ENCODE measurements around the gene MAF. TPM values are rescaled to one million over a fixed set of nuclear protein-coding genes. Genes with fewer than 3 reads are reported as not detected.

MAF gene
- polyA plus RNA-seq, 1 experiment, result 0.07 TPM

DNA sequence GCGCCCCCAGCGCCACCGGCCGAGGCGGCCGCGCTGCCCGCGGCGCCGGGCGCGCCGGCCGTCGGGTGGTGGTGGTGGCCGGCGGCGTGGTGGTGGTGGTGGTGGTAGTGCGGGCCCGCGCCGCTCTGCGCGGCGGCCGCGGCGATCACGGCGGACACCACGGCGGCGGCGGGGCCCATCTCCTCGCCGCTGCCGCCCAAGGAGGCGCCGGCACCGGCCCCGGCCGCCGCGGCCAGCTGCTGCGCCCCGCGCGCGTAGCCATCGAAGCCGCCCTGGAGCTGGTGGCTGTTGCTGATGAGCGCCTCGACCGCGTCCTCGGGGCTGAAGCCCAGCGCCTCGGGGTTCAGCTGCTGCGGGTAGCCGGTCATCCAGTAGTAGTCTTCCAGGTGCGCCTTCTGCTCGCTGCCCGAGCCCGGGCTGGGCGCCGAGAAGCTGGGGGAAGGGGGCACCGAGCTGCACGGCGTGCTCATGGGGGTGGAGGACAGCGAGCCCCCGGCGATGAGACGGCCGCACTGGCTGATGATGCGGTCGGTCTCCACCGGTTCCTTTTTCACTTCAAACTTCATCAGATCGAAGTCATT lies 1.2 kb downstream of the MAF start:
- POLR2A ChIA-PET, result no interaction called here
- CTCF ChIA-PET, result no interaction called here

DNA sequence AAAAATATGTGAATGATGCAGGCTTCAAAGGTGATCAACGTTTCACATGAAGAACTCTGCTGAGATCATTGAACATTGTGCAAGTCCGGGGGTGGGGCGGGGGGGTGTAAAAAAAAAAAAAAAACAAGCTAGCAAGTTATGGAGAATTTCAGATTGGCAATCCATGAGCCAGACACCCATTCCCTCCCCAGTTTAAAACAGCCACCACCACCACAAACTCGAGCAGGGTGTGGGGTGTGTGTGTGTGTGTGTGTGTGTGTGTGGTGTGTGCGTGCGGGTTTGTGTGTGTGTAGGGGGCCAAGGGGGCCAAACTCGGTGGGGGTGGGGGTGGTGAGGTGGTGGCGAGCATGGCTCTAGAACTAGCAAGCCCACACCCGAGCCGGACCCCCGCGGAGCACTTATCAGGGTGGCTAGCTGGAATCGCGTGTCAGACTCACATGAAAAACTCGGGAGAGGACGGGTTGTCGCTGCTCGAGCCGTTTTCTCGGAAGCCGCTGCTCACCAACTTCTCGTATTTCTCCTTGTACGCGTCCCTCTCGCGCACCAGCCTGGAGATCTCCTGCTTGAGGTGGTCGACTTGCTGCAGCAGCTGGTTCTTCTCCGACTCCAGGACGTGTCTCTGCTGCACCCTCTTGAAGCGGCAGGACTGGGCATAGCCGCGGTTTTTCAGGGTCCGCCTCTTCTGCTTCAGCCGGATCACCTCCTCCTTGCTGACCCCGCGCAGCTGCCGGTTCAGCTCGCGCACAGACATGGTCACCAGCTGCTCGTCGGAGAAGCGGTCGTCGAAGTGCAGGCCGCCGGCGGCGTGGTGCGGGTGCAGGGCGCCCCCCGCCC lies 2.0 kb downstream of the MAF start:
- CTCF ChIA-PET, result interaction anchor here (0.7 to 1.0 kb wide), 2 partner anchors 401 to 771 kb away, joined by 3 read pairs; no protein-coding TSS in a partner anchor
- POLR2A ChIA-PET, result no interaction called here
- Histone ChIP-seq H3K4me3 (ENCODE audit: low read depth, low read length) (peak overlapping the region; percentile 25; the same call in 1 of the 2 replicates), H3K27me3 (ENCODE audit: control insufficient read depth, insufficient read depth, low read length) (peaks cover 26% of the 10 kb centered on the region), H3K9me3 (ENCODE audit: control insufficient read depth, insufficient read depth, low read length) (no peaks in the 10 kb centered on the region; the same call in 1 of the 2 replicates), H3K27ac (ENCODE audit: low read depth, low read length) (no peak overlapping the region)
- TF ChIP-seq CTCF (IDR thresholded peaks at IDR 0.05; ENCODE audit: low read depth, low read length), result no peak
- DNase-seq (ENCODE audit: low read depth, low spot score), result no peak

More for the DNA sequence above, 1.2 kb downstream of the MAF start:
- Histone ChIP-seq H3K27ac (ENCODE audit: low read depth, low read length) (no peak overlapping the region), H3K4me3 (ENCODE audit: low read depth, low read length) (peak overlapping the region; percentile 20; the same call in 1 of the 2 replicates), H3K27me3 (ENCODE audit: control insufficient read depth, insufficient read depth, low read length) (peaks cover 26% of the 10 kb centered on the region), H3K9me3 (ENCODE audit: control insufficient read depth, insufficient read depth, low read length) (no peaks in the 10 kb centered on the region; the same call in 1 of the 2 replicates)
- no peak for TF ChIP-seq CTCF (IDR thresholded peaks at IDR 0.05; ENCODE audit: low read depth, low read length)
- no peak for DNase-seq (ENCODE audit: low read depth, low spot score)

GRCh38 chr16:79598063-79598347 lies 2.5 kb downstream of the MAF start:
- TF ChIP-seq CTCF (IDR thresholded peaks at IDR 0.05; ENCODE audit: low read depth, low read length), result no peak
- peaks cover 26% of the 10 kb centered on the region for H3K27me3 ChIP-seq (ENCODE audit: control insufficient read depth, insufficient read depth, low read length)
- DNase-seq (ENCODE audit: low read depth, low spot score), result no peak
- H3K27ac ChIP-seq (ENCODE audit: low read depth, low read length), result no peak overlapping the region
- H3K9me3 ChIP-seq (ENCODE audit: control insufficient read depth, insufficient read depth, low read length), result no peaks in the 10 kb centered on the region; the same call in 1 of the 2 replicates
- CTCF ChIA-PET, result interaction anchor here (0.7 to 1.0 kb wide), 2 partner anchors 401 to 772 kb away, joined by 3 read pairs; no protein-coding TSS in a partner anchor
- POLR2A ChIA-PET, result no interaction called here
- no peak overlapping the region for H3K4me3 ChIP-seq (ENCODE audit: low read depth, low read length)

DNA sequence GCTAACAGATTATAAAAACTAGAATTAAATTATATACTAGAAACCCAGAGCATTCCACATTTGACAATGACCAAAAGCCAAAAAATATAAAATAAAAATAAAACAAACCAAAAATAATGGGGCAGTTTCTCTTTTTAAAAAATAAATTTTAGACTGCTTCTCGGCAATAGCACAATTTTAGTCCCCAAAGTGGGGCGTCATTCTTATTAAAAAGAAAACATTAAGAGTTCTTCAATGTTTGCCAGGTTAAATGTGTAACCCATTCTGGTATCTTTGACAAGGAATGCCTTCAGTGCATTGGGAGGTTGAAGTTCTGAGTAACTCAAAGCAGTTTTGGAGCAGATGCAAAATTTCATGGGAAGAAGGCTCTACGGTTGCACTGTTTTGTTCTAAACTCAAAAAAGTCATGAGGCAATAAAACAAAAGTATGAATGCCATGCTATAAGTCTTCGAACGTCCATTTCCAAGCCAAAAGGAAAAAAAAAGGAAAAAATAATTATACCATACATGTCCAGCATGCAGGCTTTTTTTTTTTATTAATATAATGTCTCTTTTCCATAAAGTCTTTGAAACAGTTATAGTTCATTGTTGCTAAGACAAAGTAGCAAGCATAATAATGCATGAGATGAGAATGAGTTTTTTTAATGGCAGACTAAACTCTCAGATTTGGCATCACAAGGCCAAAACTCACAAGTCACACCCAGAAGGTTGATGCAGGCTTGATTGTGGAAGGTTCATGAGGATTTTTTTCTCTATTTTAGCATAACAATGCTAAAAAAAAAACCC lies 3.1 kb downstream of the MAF start:
- Histone ChIP-seq H3K27me3 (ENCODE audit: control insufficient read depth, insufficient read depth, low read length) (peaks cover 26% of the 10 kb centered on the region), H3K9me3 (ENCODE audit: control insufficient read depth, insufficient read depth, low read length) (no peaks in the 10 kb centered on the region; the same call in 1 of the 2 replicates), H3K4me3 (ENCODE audit: low read depth, low read length) (no peak overlapping the region), H3K27ac (ENCODE audit: low read depth, low read length) (no peak overlapping the region)
- no peak for DNase-seq (ENCODE audit: low read depth, low spot score)
- no peak for TF ChIP-seq CTCF (IDR thresholded peaks at IDR 0.05; ENCODE audit: low read depth, low read length)
- POLR2A ChIA-PET, result no interaction called here
- CTCF ChIA-PET, result interaction anchor here (0.7 to 1.0 kb wide), 2 partner anchors 400 to 772 kb away, joined by 3 read pairs; no protein-coding TSS in a partner anchor

All from AG04450 (cell line).